Activated naive CD4-positive, alpha-beta T cell treated with anti-CD3 and anti-CD28 coated beads for 36 hours (primary cell): ENCODE measurements around the gene CLIP3. TPM values are rescaled to one million over a fixed set of nuclear protein-coding genes. Genes with fewer than 3 reads are reported as not detected.

Experiments
- CTCF ChIA-PET: fragments of 350-600 bp; sonication (Branson Sonifier 250); formaldehyde crosslinking; loops from one replicate; lab custom pipeline; 2021; ENCODE audit warnings: antibody characterized with exemption; lab: Charles Lee
- DNase-seq: peaks from one replicate; pipeline ENCODE4 v3.0.0-alpha.2; 2020
- H3K27ac Mint-ChIP-seq: one replicate; pipeline ENCODE4 v1.8.0; 2021; ENCODE audit warnings: mild to moderate bottlenecking, mixed read lengths
- H3K27me3 Mint-ChIP-seq: one replicate; pipeline ENCODE4 v1.8.0; 2021; ENCODE audit warnings: low read depth, mixed read lengths
- H3K36me3 Mint-ChIP-seq: one replicate; pipeline ENCODE4 v1.8.0; 2021; ENCODE audit warnings: low read depth, mixed read lengths
- H3K4me1 Mint-ChIP-seq: one replicate; pipeline ENCODE4 v1.8.0; 2021; ENCODE audit warnings: low read depth, mixed read lengths
- H3K4me3 Mint-ChIP-seq: one replicate; pipeline ENCODE4 v1.8.0; 2021; ENCODE audit warnings: mild to moderate bottlenecking, moderate library complexity, mixed read lengths
- H3K9me3 Mint-ChIP-seq: one replicate; pipeline ENCODE4 v1.8.0; 2021; ENCODE audit warnings: mixed read lengths
- intact Hi-C: fragments of 100-400 bp; cut with micrococcal nuclease; formaldehyde crosslinking; loops from one replicate; pipeline ENCODE4 v1.15.1; 2023
- total RNA-seq, 2 experiments: library from RNA; stranded (reverse); gene quantifications; one replicate each; pipeline ENCODE4 v1.2.3, GENCODE V29; 2021

Gene CLIP3
- total RNA-seq, 2 experiments from 2014 or later: 0.15 TPM; not detected in 1

GRCh38 chr19:36059180-36059910 lies 26.7 kb upstream of the CLIP3 start:
- Mint-ChIP-seq H3K36me3 (peaks cover 16% of the 10 kb centered on the region), H3K4me3 (no peak overlapping the region), H3K27me3 (no peaks in the 10 kb centered on the region), H3K9me3 (no peaks in the 10 kb centered on the region), H3K27ac (no peak overlapping the region), H3K4me1 (peaks cover 8% of the 10 kb centered on the region)
- no peak for DNase-seq
- CTCF ChIA-PET: interaction anchor here (0.6 to 1.7 kb wide), 2 partner anchors 21 to 110 kb away, joined by 3 to 4 read pairs; no protein-coding TSS in a partner anchor
- intact Hi-C loops: no loop called here

DNA sequence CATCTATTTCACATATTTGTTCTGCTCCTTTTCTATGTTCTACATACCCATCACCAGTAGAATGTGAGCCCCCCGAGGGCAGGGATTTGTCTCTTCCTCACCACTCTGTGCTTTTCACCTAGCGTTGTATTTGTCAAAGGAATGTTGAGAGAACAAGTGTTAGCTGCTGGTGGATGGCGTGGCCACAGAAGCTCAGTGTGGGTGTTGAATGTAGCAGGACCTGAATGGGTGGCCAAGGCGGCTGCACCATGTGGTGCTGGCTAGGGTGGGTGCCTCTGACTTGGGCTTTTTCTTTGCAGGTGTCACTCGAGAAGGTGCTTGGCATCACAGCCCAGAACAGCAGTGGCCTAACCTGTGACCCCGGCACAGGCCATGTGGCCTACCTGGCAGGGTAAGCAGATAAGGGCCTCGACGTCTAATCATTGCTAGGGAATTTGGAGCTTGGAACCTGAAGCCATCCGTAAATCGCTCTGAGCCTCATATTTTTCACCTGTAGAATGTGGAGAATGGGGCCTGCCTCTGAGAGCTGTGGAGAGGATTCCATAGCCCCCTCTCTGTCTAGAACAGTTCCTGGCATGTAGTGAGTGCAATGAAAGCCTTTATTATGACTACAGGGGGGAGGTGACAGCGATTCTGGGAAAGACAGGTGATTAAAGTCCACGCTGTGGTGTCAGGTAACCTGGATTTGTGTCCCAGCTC lies 26.0 kb upstream of the CLIP3 start:
- Mint-ChIP-seq H3K36me3 (peaks cover 13% of the 10 kb centered on the region), H3K4me3 (no peak overlapping the region), H3K4me1 (peaks cover 11% of the 10 kb centered on the region), H3K27me3 (no peaks in the 10 kb centered on the region), H3K27ac (no peak overlapping the region), H3K9me3 (no peaks in the 10 kb centered on the region)
- DNase-seq: no peak
- intact Hi-C loops: no loop called here
- CTCF ChIA-PET: interaction anchor here (0.6 kb wide), 1 partner anchor 22 kb away, joined by 3 read pairs; no protein-coding TSS in a partner anchor

DNA sequence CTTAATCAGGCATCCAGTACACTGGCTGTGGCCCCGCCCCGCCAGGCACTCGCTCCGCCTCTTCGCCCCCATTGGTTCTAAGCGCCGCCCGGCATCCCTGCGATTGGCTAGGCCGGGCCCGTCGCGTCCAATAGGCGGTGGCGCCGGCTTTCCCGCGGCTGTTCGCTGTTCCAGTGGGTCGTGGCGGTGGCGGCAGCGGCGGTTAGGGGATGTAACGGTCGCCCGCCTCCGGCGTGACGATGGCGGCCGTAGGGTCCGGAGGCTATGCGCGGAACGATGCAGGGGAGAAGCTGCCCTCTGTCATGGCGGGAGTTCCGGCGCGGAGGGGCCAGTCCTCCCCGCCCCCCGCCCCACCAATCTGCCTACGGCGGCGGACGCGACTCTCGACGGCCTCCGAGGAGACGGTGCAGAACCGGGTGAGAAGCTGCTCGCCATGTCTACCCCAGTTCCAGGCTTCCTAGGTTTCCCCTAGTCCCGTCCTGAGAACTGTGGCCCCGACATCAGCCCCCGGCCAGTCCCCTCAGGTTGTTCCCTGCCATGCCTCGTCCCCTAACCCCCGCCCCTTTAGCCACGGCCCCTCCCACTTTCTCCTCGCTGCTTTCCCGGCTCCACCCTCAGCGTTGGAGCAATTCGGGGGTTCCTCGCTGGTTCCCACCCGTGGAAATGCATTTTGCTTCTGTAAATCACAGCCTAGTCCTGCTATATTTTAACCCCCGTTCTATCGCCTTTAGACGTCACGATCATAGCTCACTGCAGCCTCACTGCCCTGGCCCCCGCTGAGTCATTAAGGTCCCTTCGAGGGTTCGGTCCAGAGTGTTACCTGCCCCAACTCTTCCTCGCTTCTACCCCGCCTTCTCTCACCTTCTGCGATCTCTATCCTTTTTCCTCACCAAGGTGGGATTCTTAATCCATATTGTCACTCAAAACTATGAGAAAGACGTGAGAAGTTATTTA lies 22.3 kb upstream of the CLIP3 start, which contains the start of gene WDR62:
Gene WDR62, plus strand, starts transcription at position 165 of the 954 bp plus-strand sequence. Its CDS starts 75 bp downstream, at position 240.
- DNase-seq: peak; percentile 96
- intact Hi-C loops: loop anchor here (1.0 to 5.0 kb wide), 13 partner anchors 41 to 338 kb away; partner anchors contain the start of genes ALKBH6, ARHGAP33, HSPB6 and KMT2B
- CTCF ChIA-PET: interaction anchor here (1.0 kb wide), 2 partner anchors 61 to 73 kb away, joined by 3 read pairs; no protein-coding TSS in a partner anchor
- H3K27ac Mint-ChIP-seq: peak within 1 kb of the TSS; percentile 98
- H3K36me3 Mint-ChIP-seq: peaks cover 8% of the 10 kb centered on the region
- H3K9me3 Mint-ChIP-seq: no peaks in the 10 kb centered on the region
- H3K4me1 Mint-ChIP-seq: peaks cover 18% of the 10 kb centered on the region
- H3K4me3 Mint-ChIP-seq: peak within 1 kb of the TSS; percentile 94
- H3K27me3 Mint-ChIP-seq: no peaks in the 10 kb centered on the region

DNA sequence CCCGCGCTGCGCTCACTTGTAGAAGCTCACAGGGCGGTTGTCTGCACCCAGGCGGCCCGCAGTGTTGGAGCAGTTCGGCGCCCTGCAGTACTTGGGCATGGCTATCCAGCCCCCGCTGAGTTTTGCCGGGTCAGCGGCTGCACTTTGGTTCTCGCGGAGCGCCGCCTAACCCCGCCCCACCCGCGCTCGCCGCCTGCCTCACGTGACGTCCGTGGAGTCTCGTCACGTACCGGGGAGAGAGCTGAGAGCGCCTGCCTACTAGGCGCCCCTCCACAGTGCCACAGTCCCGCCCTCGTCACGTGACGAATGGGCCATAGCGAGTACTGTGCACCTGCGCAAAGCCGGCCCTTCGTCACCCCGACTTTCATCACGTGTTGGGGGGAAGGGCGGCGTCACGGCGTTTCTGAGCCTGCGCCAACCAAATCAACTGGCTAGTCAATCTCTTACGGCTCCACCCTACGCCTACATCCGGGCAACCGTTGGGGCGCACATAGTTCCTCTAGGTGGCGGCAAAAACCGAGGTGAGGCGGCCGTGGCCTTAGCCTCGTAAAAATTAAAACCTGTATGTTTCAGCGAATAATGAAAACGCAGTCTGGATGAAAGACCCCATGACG lies 21.6 kb upstream of the CLIP3 start, which contains the start of gene THAP8:
Gene THAP8, minus strand, starts transcription at position 167 of the 614 bp plus-strand sequence. Its CDS starts 68 bp downstream, at position 99.
- H3K4me3 Mint-ChIP-seq: peak within 1 kb of the TSS; percentile 94
- H3K27ac Mint-ChIP-seq: peak within 1 kb of the TSS; percentile 98
- no peaks in the 10 kb centered on the region for H3K9me3 Mint-ChIP-seq
- H3K36me3 Mint-ChIP-seq: peaks cover 7% of the 10 kb centered on the region
- H3K4me1 Mint-ChIP-seq: peaks cover 18% of the 10 kb centered on the region
- CTCF ChIA-PET: interaction anchor here (0.9 to 1.0 kb wide), 3 partner anchors 21 to 74 kb away, joined by 3 to 4 read pairs (median 3); no protein-coding TSS in a partner anchor
- H3K27me3 Mint-ChIP-seq: no peaks in the 10 kb centered on the region
- peak; percentile 100 for DNase-seq
- intact Hi-C loops: loop anchor here (1.0 to 5.0 kb wide), 13 partner anchors 40 to 337 kb away; partner anchors contain the start of genes ALKBH6, ARHGAP33, HSPB6 and KMT2B

GRCh38 chr19:36051637-36052036 lies 19.0 kb upstream of the CLIP3 start:
- DNase-seq: no peak
- H3K27me3 Mint-ChIP-seq: no peaks in the 10 kb centered on the region
- no peaks in the 10 kb centered on the region for H3K9me3 Mint-ChIP-seq
- CTCF ChIA-PET: interaction anchor here (0.6 kb wide), 1 partner anchor 96 kb away, joined by 3 read pairs; no protein-coding TSS in a partner anchor
- peak overlapping the region; percentile 33 for H3K27ac Mint-ChIP-seq
- intact Hi-C loops: loop anchor here (5.0 kb wide), 1 partner anchor 334 kb away; the partner anchor contains the start of gene KMT2B
- H3K4me1 Mint-ChIP-seq: peaks cover 18% of the 10 kb centered on the region
- H3K36me3 Mint-ChIP-seq: peaks cover 4% of the 10 kb centered on the region
- no peak overlapping the region for H3K4me3 Mint-ChIP-seq

GRCh38 chr19:36051236-36051635 lies 18.6 kb upstream of the CLIP3 start:
- CTCF ChIA-PET: no interaction called here
- peak; percentile 23 for DNase-seq
- intact Hi-C loops: loop anchor here (5.0 kb wide), 1 partner anchor 334 kb away; the partner anchor contains the start of gene KMT2B
- peaks cover 16% of the 10 kb centered on the region for H3K4me1 Mint-ChIP-seq
- peaks cover 5% of the 10 kb centered on the region for H3K36me3 Mint-ChIP-seq
- H3K9me3 Mint-ChIP-seq: no peaks in the 10 kb centered on the region
- H3K27me3 Mint-ChIP-seq: no peaks in the 10 kb centered on the region
- no peak overlapping the region for H3K4me3 Mint-ChIP-seq
- H3K27ac Mint-ChIP-seq: no peak overlapping the region

GRCh38 chr19:36049080-36049698 lies 16.5 kb upstream of the CLIP3 start:
- H3K4me3 Mint-ChIP-seq: no peak overlapping the region
- DNase-seq: no peak
- no peaks in the 10 kb centered on the region for H3K9me3 Mint-ChIP-seq
- peaks cover 11% of the 10 kb centered on the region for H3K36me3 Mint-ChIP-seq
- H3K27ac Mint-ChIP-seq: no peak overlapping the region
- CTCF ChIA-PET: no interaction called here
- intact Hi-C loops: no loop called here
- H3K27me3 Mint-ChIP-seq: no peaks in the 10 kb centered on the region
- peaks cover 9% of the 10 kb centered on the region for H3K4me1 Mint-ChIP-seq

DNA sequence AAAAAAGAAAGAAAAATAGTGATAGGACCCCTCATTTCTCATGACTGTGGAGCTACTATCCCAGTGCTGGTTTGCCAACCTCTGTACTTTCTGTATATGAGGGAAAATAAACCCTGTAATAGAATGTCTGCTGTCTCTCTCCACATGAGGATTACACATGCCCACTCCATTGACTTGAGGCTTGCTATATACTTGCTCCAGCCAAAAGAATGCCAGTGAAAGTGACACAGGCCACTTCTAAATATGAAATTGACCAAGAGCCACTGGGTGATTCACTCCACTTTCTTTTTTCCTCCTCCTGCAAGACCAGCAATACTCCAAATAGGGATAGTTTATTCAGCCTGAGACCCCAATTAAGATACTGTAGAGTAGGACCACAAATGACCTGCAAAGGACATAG lies 15.2 kb upstream of the CLIP3 start:
- H3K4me1 Mint-ChIP-seq: peaks cover 2% of the 10 kb centered on the region
- H3K4me3 Mint-ChIP-seq: no peak overlapping the region
- intact Hi-C loops: no loop called here
- peaks cover 12% of the 10 kb centered on the region for H3K36me3 Mint-ChIP-seq
- no peaks in the 10 kb centered on the region for H3K9me3 Mint-ChIP-seq
- no peaks in the 10 kb centered on the region for H3K27me3 Mint-ChIP-seq
- CTCF ChIA-PET: no interaction called here
- no peak overlapping the region for H3K27ac Mint-ChIP-seq
- DNase-seq: no peak

- Mint-ChIP-seq H3K27me3 (no peaks in the 10 kb centered on the region), H3K36me3 (peaks cover 12% of the 10 kb centered on the region), H3K9me3 (no peaks in the 10 kb centered on the region), H3K4me1 (no peaks in the 10 kb centered on the region), H3K4me3 (no peak overlapping the region), H3K27ac (no peak overlapping the region)
- CTCF ChIA-PET: no interaction called here
- intact Hi-C loops: no loop called here
- no peak for DNase-seq
These were observed 13.9 kb upstream of the CLIP3 start for GRCh38 chr19:36046443-36047050.

DNA sequence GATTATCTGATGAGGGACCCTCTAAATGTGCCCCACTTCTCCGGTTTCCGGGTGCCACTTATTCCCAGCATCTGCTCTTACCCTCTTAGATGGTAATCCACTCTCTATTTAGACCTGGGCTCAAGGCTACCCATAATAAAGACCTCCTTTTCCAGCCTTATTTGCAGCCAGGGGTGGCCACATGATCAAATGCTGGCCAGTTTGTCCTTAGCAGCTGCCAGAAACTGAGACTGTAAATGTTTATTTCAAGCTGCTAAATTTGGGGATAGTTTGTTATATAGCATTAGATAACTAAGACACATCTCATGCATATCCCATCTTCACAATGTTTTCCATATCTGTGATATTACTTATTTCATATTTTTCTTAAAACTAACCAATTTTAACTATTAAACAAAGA lies 11.3 kb upstream of the CLIP3 start:
- no peak overlapping the region for H3K27ac Mint-ChIP-seq
- H3K4me3 Mint-ChIP-seq: no peak overlapping the region
- peaks cover 14% of the 10 kb centered on the region for H3K36me3 Mint-ChIP-seq
- H3K27me3 Mint-ChIP-seq: no peaks in the 10 kb centered on the region
- intact Hi-C loops: loop anchor here (1.0 kb wide), 1 partner anchor 20 kb away; no protein-coding TSS in a partner anchor
- DNase-seq: no peak
- H3K9me3 Mint-ChIP-seq: no peaks in the 10 kb centered on the region
- CTCF ChIA-PET: no interaction called here
- no peaks in the 10 kb centered on the region for H3K4me1 Mint-ChIP-seq
